H9 (cell line): ENCODE measurements around the gene GPR35. TPM values are rescaled to one million over a fixed set of nuclear protein-coding genes. Genes with fewer than 3 reads are reported as not detected.

Experiments
- DNase-seq: peaks from one replicate; pipeline ENCODE4 v3.0.0-alpha.2; 2017
- H2AFZ ChIP-seq: one replicate; pipeline ENCODE4 v1.6.1; 2013; ENCODE audit warnings: mild to moderate bottlenecking, low read length, control low read depth, moderate library complexity
- H2AK5ac ChIP-seq: 2 replicates; pipeline ENCODE4 v1.6.1; 2013; ENCODE audit warnings: low read length, control low read depth, mixed read lengths; ENCODE audit not compliant: insufficient read length
- H2BK120ac ChIP-seq: one replicate; pipeline ENCODE4 v1.6.1; 2013; ENCODE audit warnings: low read depth, mild to moderate bottlenecking, low read length, control low read depth, inconsistent platforms; ENCODE audit not compliant: poor library complexity, severe bottlenecking
- H2BK12ac ChIP-seq: 2 replicates; pipeline ENCODE4 v1.6.1; 2013; ENCODE audit warnings: low read length, control low read depth, mixed read lengths, low read depth; ENCODE audit not compliant: insufficient read length
- H2BK15ac ChIP-seq: 2 replicates; pipeline ENCODE4 v1.6.1; 2013; ENCODE audit warnings: low read depth, low read length, control low read depth
- H2BK20ac ChIP-seq: one replicate; pipeline ENCODE4 v1.6.1; 2013; ENCODE audit warnings: low read depth, mild to moderate bottlenecking, low read length, control low read depth, inconsistent platforms; ENCODE audit not compliant: poor library complexity, severe bottlenecking
- H2BK5ac ChIP-seq: 2 replicates; pipeline ENCODE4 v1.6.1; 2013; ENCODE audit warnings: low read length, control low read depth, mixed read lengths; ENCODE audit not compliant: insufficient read length
- H3K14ac ChIP-seq: 2 replicates; pipeline ENCODE4 v1.6.1; 2013; ENCODE audit warnings: low read length, control low read depth; ENCODE audit not compliant: insufficient read depth
- H3K18ac ChIP-seq: 2 replicates; pipeline ENCODE4 v1.6.1; 2013; ENCODE audit warnings: low read depth, mild to moderate bottlenecking, mixed read lengths, low read length, control low read depth; ENCODE audit not compliant: insufficient read length
- H3K23ac ChIP-seq: 2 replicates; pipeline ENCODE4 v1.6.1; 2013; ENCODE audit warnings: low read length, control low read depth, mixed read lengths, low read depth; ENCODE audit not compliant: insufficient read length
- H3K23me2 ChIP-seq: 2 replicates; pipeline ENCODE4 v1.6.1; 2013; ENCODE audit warnings: low read depth, mild to moderate bottlenecking, mixed read lengths, low read length, control low read depth; ENCODE audit not compliant: insufficient read length, poor library complexity, severe bottlenecking
- H3K27ac ChIP-seq: 2 replicates; pipeline ENCODE4 v1.5.1; 2013; ENCODE audit warnings: low read length, control low read depth, mixed read lengths, low read depth; ENCODE audit not compliant: insufficient read length
- H3K27me3 ChIP-seq: 2 replicates; pipeline ENCODE4 v1.6.1; 2013; ENCODE audit warnings: low read length, control low read depth, inconsistent platforms; ENCODE audit not compliant: insufficient read depth
- H3K4ac ChIP-seq: 2 replicates; pipeline ENCODE4 v1.6.1; 2013; ENCODE audit warnings: low read depth, mild to moderate bottlenecking, control low read depth, inconsistent platforms, low read length, moderate library complexity
- H3K4me1 ChIP-seq: 2 replicates; pipeline ENCODE4 v1.6.1; 2013; ENCODE audit warnings: low read length, control low read depth, inconsistent platforms; ENCODE audit not compliant: insufficient read depth
- H3K4me2 ChIP-seq: 2 replicates; pipeline ENCODE4 v1.6.1; 2013; ENCODE audit warnings: low read length, control low read depth, mixed read lengths; ENCODE audit not compliant: insufficient read length, insufficient read depth
- H3K56ac ChIP-seq: 2 replicates; pipeline ENCODE4 v1.6.1; 2013; ENCODE audit warnings: low read depth, mild to moderate bottlenecking, mixed read lengths, low read length, control low read depth; ENCODE audit not compliant: insufficient read length
- H3K79me1 ChIP-seq: 2 replicates; pipeline ENCODE4 v1.6.1; 2013; ENCODE audit warnings: low read depth, mild to moderate bottlenecking, moderate library complexity, low read length, control low read depth, inconsistent platforms; ENCODE audit not compliant: insufficient read depth, poor library complexity, severe bottlenecking
- H3K79me2 ChIP-seq: 2 replicates; pipeline ENCODE4 v1.6.1; 2013; ENCODE audit warnings: low read length, control low read depth, inconsistent platforms; ENCODE audit not compliant: insufficient read depth
- H3K9ac ChIP-seq: 2 replicates; pipeline ENCODE4 v1.6.1; 2013; ENCODE audit warnings: low read length, control low read depth, mixed read lengths; ENCODE audit not compliant: insufficient read length; ENCODE audit errors: extremely low read depth
- H3K9me3 ChIP-seq: one replicate; pipeline ENCODE4 v1.6.1; 2013; ENCODE audit warnings: low read depth, low read length, inconsistent platforms; ENCODE audit not compliant: control insufficient read depth
- H3T11ph ChIP-seq: one replicate; pipeline ENCODE4 v1.6.1; 2013; ENCODE audit warnings: mild to moderate bottlenecking, low read length, control low read depth, inconsistent platforms
- H4K20me1 ChIP-seq: one replicate; pipeline ENCODE4 v1.6.1; 2013; ENCODE audit not compliant: control insufficient read depth, insufficient read length, insufficient read depth
- H4K5ac ChIP-seq: 2 replicates; pipeline ENCODE4 v1.6.1; 2013; ENCODE audit warnings: low read depth, mild to moderate bottlenecking, mixed read lengths, low read length, control low read depth; ENCODE audit not compliant: insufficient read length
- H4K8ac ChIP-seq: replicated peaks from 2 replicates; pipeline ENCODE4 v1.6.1; 2013; ENCODE audit warnings: low read length, control low read depth, mixed read lengths, low read depth; ENCODE audit not compliant: insufficient read length
- H4K91ac ChIP-seq: 2 replicates; pipeline ENCODE4 v1.6.1; 2013; ENCODE audit warnings: low read depth, mild to moderate bottlenecking, moderate library complexity, mixed read lengths, low read length, control low read depth; ENCODE audit not compliant: insufficient read length
- H3K27ac Mint-ChIP-seq, 3 experiments: 2 replicates in 2 of 3; 3 replicates in 1 of 3; pipeline ENCODE4 v1.8.0; 2020 to 2021; ENCODE audit warnings: mixed read lengths in 3 of 3, mild to moderate bottlenecking in 1 of 3, moderate library complexity in 1 of 3
- H3K27me3 Mint-ChIP-seq: 2 replicates; pipeline ENCODE4 v1.8.0; 2021; ENCODE audit warnings: low read depth, mild to moderate bottlenecking, moderate library complexity, mixed read lengths
- H3K36me3 Mint-ChIP-seq, 3 experiments: 2 replicates in 2 of 3; 3 replicates in 1 of 3; pipeline ENCODE4 v1.8.0; 2020 to 2021; ENCODE audit warnings: low read depth in 3 of 3, mixed read lengths in 3 of 3; ENCODE audit not compliant: insufficient read depth in 1 of 3
- H3K4me1 Mint-ChIP-seq, 2 experiments: 2 replicates each; pipeline ENCODE4 v1.8.0; 2020; ENCODE audit warnings: mixed read lengths in 2 of 2
- H3K4me3 Mint-ChIP-seq, 2 experiments: 2 replicates in 1 of 2; 3 replicates in 1 of 2; pipeline ENCODE4 v1.8.0; 2020 to 2021; ENCODE audit warnings: mild to moderate bottlenecking in 2 of 2, mixed read lengths in 2 of 2, moderate library complexity in 1 of 2
- H3K9me3 Mint-ChIP-seq, 2 experiments: 2 replicates in 1 of 2; 3 replicates in 1 of 2; pipeline ENCODE4 v1.8.0; 2020; ENCODE audit warnings: mild to moderate bottlenecking in 2 of 2, mixed read lengths in 2 of 2, moderate library complexity in 1 of 2
- CTCF ChIP-seq: fragments of 200-600 bp; sonication (generic); conservative IDR thresholded peaks from 3 replicates; pipeline ENCODE4 v1.8.0; 2021; ENCODE audit warnings: antibody characterized with exemption, mild to moderate bottlenecking
- WGBS: extraction: QIAGEN DNeasy Blood & Tissue Kit; methylation state at CpG from one replicate; pipeline ENCODE4 v1.1.7; 2013; ENCODE audit warnings: missing lambda C conversion rate, low lambda C conversion rate, mixed read lengths; ENCODE audit not compliant: insufficient read length; ENCODE audit errors: extremely low coverage; 5-methylcytosine and 5-hydroxymethylcytosine counted together
- total RNA-seq: library from RNA; stranded (reverse); gene quantifications from 2 replicates; pipeline ENCODE4 v1.2.1, GENCODE V29; 2021

GPR35 gene
- total RNA-seq, 1 experiment from 2014 or later = 1.4 TPM

DNA sequence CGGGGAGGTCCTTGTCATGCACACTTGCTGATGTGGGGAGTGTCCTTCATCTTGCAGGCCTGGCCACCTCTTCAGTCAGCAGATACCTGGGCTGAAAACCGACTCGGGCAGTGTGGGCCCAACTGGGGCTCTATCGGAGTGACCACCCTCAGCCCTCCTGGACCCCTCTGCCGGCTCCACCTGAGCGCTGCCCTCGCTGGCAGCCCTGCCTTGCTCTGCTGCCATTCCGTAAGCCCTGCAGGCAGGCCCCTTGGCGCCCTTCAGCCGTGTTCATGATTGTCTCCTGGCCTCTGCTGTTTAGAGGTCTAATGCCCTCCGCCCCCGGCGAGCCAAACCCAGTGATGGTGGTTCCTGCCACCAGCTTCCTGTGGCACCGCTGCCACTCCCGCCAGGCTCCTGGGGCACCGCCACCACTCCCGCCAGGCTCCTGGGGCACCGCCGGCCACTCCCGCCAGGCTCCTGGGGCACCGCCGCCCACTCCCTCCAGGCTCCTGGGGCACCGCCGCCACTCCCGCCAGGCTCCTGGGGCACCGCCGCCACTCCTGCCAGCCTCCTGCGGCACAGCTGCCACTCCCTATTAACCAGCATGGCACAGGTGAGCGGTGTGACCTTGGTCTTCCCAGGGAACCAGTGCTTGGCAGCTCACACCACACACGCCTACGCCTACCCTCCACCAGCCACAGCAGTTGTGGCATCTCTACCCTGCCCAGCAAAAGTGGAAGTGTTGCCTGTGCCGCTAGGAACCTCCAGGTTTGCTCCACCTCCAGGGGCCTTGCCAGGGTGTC lies 22.8 kb upstream of the GPR35 start:
- Histone ChIP-seq H4K5ac (no peak overlapping the region), H3T11ph (no peak overlapping the region), H3K27me3 (no peaks in the 10 kb centered on the region), H3K56ac (no peak overlapping the region), H2AK5ac (no peak overlapping the region), H4K20me1 (no peaks in the 10 kb centered on the region), H2BK20ac (no peak overlapping the region), H3K23me2 (no peaks in the 10 kb centered on the region), H2BK15ac (no peak overlapping the region), H3K27ac (no peak overlapping the region), H3K9me3 (no peaks in the 10 kb centered on the region), H4K91ac (no peak overlapping the region), H2AFZ (no peak overlapping the region), H3K4me1 (no peaks in the 10 kb centered on the region), H3K23ac (no peak overlapping the region), H2BK12ac (no peak overlapping the region), H3K18ac (no peak overlapping the region), H3K4me2 (no peak overlapping the region), H3K9ac (no peak overlapping the region), H2BK5ac (no peak overlapping the region), H4K8ac (no peak overlapping the region), H3K79me2 (no peaks in the 10 kb centered on the region), H2BK120ac (no peak overlapping the region), H3K79me1 (no peaks in the 10 kb centered on the region), H3K4ac (no peak overlapping the region), H3K14ac (no peak overlapping the region)
- Mint-ChIP-seq H3K9me3 (no peaks in the 10 kb centered on the region), H3K27me3 (peaks cover 4% of the 10 kb centered on the region), H3K4me1 (no peaks in the 10 kb centered on the region; a peak in 1 of 4 replicates), H3K36me3 (peaks cover 0 to 7% (median 0%) of the 10 kb centered on the region in 3 experiments; a peak in 2 of 7 replicates), H3K4me3 (no peak overlapping the region), H3K27ac (no peak overlapping the region)
- no peak for DNase-seq
- no peak for TF ChIP-seq CTCF
- WGBS = no CpG with 5 or more reads among the region's 32 CpGs
